Midbrain (tissue), 1 donor: Measurements from ENCODE around the gene MYL7.

Experiments used
- DNase-seq: peaks from one replicate; lab custom pipeline; 2025; lab: John Stamatoyannopoulos, UW

The MYL7 gene

DNA sequence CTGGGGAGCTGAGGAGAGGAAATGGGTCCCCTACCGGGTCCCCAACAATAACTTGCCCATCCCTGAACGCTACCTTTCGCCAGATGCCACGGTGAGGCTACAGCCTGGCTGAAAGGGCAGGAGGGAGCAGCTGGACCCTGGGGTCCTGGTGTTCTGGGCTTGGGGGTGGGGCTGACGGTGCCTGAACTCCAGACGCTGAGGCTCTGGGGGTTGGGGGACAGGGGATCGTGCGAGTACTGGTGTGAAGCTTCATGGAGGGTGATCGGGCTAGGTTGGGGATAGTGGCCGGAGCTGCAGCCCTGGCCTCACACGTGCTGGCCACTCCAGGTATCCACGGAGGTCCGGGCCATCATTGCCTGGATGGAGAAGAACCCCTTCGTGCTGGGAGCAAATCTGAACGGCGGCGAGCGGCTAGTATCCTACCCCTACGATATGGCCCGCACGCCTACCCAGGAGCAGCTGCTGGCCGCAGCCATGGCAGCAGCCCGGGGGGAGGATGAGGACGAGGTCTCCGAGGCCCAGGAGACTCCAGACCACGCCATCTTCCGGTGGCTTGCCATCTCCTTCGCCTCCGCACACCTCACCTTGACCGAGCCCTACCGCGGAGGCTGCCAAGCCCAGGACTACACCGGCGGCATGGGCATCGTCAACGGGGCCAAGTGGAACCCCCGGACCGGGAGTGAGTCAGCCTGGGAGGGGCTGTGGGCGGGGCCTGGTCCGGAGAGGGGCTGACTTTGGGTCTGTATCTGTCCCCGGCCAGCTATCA is 28.7 kb downstream of the MYL7 start:
- DNase-seq: no peak

DNA sequence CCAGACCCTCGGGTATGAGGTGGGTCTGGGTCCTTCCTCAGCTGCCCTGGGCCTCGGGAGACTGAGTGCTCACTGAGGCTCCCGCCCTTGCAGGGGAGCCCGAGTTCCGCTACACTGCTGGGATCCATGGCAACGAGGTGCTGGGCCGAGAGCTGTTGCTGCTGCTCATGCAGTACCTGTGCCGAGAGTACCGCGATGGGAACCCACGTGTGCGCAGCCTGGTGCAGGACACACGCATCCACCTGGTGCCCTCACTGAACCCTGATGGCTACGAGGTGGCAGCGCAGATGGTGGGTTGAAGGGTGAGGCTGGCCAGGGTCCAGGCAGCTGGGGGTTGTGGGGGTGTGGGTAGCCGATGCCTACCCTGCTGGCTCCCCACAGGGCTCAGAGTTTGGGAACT is 29.4 kb downstream of the MYL7 start:
- no peak for DNase-seq

DNA sequence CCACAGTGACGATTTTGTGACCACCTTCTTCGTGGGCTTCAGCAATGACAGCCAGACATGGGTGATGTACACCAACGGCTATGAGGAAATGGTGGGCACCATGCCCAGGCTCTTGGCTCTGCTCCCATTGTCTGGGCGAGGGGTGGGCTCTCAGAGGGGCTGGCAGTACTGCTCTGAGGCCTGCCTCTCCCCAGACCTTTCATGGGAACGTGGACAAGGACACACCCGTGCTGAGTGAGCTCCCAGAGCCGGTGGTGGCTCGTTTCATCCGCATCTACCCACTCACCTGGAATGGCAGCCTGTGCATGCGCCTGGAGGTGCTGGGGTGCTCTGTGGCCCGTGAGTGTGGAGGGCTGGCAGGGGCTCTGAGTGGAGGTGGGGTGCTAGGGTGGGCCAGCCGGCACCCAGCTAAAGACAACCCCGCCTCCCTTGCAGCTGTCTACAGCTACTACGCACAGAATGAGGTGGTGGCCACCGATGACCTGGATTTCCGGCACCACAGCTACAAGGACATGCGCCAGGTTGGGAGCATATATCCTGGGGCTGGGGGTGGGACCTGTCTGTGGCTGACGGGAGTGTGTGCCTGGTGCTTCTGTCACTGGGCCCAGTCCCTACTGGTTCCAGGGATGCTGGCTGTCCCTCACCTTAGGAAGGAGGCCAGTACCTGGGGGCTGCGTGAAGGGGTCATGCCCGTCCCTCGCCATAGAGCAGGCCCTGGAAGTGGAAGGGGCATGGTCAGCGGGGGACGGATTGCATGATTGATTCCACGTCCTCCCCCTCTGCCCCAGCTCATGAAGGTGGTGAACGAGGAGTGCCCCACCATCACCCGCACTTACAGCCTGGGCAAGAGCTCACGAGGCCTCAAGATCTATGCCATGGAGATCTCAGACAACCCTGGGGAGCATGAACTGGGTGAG is 30.2 kb downstream of the MYL7 start:
- no peak for DNase-seq

DNA sequence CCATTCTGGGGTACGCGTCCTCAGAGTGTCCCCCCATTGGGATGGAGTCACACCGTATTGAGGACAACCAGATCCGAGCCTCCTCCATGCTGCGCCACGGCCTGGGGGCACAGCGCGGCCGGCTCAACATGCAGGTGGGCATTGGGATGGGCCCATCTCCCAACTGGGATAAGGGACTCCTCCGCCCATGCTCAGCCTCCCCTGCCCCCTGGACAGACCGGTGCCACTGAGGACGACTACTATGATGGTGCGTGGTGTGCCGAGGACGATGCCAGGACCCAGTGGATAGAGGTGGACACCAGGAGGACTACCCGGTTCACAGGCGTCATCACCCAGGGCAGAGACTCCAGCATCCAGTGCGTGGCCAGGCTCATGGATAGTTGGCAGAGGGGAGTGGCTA is 31.1 kb downstream of the MYL7 start:
- DNase-seq: no peak

DNA sequence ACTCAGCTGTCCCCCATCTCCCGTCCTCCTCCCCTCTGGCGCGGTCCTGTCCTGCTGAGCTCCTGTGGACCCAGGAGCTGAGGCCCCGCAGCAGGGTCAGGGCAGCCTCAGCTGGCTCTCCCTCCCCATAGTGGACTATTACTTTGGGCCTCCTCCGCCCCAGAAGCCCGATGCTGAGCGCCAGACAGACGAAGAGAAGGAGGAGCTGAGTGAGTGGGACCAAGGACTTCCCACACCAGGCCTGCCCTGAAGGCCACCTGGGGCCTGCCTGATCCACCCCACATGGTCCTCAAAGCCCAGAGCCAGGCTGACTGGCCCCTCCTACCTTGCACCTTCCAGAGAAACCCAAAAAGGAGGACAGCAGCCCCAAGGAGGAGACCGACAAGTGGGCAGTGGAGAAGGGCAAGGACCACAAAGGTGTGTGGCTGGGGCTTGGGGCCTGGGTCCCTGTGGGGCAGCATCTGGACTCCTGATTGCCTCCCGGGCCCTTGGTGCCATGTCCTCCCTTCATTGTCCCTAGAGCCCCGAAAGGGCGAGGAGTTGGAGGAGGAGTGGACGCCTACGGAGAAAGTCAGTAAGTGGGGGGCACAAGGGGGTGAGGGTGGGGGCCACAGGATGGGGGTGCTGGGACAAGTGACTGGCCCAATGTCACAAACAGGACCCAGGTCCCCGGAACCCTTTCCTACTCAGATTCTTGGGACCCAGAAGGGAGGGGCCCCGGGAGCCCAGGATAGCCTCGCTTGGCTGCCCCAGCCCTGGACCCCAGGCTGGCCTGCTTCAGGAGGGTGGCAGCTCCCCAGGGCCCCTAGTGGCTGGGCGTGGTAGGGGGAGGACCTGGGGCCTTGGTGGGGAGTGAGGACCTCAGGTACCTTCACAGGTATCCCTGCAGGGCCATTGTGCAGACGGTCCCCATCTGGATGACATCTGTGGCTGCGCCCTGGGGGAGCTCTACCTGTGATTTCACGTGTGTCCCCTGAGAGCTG is 32.1 kb downstream of the MYL7 start:
- no peak for DNase-seq

DNA sequence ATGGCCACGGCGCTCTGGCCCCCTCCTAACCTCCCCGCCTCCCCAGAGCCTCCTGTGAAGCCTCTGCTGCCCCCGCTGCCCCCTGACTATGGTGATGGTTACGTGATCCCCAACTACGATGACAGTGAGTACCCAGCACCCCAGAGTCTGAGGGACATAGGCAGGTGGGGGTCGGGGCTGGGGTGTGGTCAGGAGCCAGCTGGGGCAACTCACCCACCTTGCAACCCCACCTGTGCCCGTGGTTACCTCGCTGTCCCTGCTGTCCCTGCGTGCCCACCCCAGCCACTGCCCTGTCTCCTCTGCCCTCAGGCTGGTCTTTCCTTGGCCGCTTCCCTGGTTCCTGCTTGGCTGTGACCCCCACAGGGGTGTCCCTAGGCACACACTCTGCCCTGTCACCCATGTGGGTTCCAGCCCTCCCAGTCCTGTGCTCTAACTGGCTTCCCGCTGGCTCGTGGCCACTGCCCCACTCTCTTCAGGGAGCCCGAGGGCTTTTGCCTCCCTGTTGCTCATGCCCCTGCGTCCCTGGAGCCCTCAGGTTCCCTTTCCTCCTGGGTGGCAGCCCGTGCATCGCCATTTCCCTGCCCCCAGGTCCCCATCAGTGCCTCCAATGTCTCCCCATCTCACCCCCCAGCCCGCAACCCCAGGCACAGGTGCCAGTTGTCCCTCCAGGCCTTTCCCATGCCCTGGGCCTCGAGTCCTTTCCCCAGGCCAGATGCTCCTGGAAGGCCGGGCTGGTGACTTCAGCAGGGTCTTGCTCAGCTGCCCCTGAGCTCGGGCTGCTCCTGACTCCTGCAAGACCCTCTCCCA is 33.0 kb downstream of the MYL7 start:
- no peak for DNase-seq

DNA sequence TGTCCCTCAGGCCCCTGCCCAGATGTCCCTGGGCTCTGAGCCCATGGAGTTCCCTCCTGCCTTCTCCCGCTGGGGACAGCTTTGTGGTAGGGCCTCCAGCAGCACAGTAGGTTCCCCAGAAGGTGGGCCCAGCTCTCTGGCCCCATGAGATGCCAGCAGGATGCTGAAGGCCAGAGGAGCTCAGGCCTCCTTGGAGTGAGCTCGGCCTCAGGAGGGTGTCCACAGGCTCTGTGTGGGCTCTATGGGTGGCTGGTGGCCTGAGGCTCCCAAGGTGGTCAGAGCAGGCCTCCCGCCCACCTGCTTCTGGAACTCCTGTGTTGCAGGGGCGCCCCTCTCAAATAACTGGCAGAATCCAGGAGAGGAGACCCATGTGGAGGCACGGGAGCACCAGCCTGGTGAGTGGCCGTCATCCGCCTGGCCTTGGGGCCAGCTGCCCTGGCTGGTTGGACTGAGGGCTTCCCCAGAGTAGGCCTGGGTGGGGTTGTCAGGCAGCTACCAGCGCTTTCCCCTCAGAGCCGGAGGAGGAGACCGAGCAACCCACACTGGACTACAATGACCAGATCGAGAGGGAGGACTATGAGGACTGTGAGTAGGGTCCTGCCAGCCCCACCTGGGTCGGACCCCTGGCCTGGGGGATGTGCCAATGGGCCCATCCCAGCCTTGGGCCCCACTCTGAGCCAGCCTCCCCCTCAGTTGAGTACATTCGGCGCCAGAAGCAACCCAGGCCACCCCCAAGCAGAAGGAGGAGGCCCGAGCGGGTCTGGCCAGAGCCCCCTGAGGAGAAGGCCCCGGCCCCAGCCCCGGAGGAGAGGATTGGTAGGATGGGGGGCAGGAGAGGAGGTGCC is 33.8 kb downstream of the MYL7 start:
- DNase-seq: no peak

DNA sequence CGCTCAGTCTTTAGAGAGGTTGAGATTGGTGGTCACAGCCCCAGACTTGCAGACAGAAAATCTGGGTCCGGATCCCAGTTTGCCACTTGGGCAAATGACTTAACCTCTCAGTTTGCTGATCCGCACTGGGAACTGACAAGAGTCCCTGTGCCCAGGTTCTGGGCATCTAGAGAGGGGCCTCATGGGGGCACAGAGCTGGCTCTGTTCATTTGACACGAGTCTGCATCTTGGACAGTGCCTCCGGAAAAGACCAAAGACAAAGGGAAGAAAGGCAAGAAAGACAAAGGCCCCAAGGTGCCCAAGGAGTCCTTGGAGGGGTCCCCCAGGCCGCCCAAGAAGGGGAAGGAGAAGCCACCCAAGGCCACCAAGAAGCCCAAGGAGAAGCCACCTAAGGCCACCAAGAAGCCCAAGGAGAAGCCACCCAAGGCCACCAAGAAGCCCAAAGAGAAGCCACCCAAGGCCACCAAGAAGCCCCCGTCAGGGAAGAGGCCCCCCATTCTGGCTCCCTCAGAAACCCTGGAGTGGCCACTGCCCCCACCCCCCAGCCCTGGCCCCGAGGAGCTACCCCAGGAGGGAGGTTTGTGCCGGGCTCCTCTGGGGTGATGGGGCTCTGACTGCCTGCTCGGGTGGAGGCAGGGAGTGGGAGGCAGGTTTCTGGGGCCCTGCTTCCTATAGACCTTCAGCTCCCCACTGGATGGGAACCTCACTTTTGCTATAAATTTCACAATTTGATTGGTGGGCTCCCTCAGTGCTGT is 34.6 kb downstream of the MYL7 start:
- no peak for DNase-seq

DNA sequence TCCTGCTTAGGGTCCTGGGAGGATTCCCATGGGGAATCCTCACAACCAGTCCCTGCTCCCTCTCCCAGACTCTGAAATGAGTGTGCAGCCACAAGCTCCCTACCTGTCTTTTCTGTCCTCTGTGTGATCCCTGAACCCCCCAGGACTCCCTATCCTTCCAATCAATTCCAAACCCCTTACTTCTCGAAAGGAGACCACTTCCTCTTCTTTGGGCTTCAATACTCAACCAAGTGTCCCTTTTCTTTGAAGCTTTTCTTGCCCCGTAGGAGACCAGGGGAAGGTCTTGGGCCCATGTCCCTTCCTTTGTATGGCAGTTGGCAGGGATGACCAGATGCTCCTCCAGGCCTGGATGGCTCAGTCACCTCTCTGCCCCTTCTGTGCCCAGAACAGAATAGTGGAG is 35.3 kb downstream of the MYL7 start:
- DNase-seq: no peak

DNA sequence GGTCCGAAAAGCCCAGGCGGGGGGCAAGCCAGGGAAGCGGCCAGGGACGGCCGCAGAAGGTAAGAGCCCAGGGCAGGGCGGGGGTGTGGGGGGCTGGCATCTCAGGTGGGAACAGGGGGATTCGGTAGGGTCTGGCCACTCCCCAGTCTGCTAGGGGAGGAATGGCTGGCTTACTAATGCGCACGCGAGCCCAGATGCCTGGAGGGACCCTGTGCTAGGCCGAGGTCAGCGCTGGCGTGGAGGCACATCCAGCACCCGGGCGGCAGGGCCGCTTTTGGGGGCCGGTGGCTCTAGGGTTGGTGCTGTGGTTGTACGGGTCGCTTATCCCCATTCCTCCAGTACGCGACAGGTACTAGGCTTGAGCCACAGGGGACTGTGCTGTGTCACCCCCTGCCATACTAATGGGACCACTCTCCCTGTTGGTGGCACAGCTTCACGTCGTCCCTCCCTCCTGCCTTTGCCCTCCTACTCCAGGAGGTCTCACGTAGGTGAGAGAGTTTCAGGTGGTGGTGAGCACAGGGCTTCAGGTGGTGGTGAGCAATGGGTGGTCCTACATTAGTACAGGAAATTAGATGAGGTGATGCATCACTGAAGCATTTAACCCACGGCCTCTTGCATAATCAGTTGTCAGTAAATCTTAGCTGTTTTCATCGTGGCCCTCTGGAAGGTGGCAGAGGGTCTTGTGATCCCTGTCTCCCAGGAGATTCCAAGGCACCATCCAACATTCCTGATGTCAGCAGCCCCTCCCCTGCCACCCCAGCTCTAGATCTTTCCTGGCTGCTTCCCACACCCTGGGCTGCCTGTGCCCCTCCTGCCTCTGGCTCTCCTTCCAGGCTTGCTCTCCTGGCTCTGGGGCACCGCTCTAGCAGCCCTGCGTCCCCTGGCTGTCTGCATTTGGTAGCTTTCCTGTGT is 36.0 kb downstream of the MYL7 start:
- peak; percentile 62 for DNase-seq

DNA sequence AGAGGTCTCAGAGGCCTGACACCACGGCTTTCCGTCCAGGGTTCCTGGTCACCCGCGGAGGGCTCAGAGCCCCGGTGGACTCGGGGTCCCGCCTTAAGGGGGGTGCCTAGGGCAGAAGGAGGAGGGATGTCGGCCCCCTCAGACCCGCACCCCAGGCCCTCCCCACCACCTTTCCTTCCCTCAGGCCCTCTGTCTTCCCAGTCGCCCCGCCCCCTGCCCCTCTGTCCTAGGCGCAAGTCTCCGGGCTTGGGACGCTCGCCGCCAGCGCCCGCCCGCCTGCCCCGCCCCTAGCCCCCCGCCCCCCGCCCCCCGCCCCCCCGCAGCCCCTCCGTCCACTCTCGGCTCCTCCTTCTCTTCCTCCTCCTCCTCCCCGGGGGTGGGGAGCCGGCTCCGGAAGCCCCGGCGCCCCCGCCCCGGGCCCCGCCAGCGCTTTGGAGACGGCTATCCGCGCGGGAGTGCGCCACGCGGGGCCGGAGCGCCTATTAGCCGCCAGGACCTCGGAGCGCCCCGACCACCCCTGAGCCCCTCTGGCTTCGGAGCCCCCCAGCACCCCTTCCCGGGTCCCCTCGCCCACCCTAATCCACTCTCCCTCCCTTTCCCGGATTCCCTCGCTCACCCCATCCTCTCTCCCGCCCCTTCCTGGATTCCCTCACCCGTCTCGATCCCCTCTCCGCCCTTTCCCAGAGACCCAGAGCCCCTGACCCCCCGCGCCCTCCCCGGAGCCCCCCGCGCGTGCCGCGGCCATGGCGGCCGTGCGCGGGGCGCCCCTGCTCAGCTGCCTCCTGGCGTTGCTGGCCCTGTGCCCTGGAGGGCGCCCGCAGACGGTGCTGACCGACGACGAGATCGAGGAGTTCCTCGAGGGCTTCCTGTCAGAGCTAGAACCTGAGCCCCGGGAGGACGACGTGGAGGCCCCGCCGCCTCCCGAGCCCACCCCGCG is 36.9 kb downstream of the MYL7 start, which contains the start of gene AEBP1:
Gene AEBP1, plus strand, starts transcription at position 423 of the 937 bp plus-strand sequence. Its CDS starts 321 bp downstream, at position 744.
- DNase-seq: no peak

DNA sequence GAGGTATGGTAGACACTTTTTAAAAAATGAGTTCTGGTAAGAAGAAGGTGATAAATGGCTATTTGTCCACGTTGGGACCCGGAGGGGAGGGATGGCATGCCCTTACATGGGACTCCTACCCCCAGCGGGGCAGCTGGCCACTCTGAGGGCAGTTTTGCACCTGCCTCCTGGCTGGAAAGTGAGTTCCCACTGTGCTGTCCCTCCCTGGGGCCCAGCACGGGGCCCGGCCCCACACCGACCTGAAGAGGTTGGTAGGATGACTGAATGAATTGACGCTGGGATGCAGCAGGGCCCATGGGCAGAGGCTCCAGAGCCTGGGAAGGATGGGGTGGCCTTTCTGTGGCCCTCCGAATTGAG is 37.6 kb downstream of the MYL7 start:
- DNase-seq: no peak

DNA sequence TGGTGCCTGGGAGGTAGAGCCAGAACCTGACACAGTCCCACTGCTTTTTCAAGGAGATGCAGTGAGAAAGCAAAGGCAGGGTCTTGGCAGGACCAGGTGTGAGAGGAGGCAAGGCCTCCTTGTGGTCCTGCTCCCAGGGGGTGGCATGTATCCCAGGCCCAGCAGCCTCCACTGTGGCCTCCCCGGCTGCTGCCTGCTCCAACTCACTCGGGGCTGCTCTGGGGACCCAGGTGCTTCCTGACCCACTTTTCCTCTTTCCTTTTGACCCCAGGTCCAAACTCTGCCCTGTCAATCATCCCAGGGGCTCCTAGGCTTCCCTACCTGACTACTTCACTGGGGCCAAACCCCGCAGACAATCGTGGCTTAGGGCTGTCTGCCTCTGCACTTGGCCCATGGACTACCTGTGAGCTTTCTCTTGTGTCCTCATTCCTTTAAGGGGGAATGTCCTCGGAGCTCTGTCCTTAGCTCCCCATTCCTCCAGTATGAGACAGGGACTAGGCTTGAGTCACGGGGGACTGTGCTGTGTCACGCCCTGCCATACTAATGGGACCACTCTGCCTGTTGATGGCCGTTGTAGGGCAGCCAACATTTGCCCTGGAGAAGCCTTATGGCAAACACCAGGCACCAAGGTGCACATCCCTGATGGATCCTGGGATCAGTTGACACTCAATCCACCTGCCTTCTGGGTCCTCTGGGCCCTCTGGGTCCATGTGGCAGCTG is 38.1 kb downstream of the MYL7 start:
- no peak for DNase-seq

DNA sequence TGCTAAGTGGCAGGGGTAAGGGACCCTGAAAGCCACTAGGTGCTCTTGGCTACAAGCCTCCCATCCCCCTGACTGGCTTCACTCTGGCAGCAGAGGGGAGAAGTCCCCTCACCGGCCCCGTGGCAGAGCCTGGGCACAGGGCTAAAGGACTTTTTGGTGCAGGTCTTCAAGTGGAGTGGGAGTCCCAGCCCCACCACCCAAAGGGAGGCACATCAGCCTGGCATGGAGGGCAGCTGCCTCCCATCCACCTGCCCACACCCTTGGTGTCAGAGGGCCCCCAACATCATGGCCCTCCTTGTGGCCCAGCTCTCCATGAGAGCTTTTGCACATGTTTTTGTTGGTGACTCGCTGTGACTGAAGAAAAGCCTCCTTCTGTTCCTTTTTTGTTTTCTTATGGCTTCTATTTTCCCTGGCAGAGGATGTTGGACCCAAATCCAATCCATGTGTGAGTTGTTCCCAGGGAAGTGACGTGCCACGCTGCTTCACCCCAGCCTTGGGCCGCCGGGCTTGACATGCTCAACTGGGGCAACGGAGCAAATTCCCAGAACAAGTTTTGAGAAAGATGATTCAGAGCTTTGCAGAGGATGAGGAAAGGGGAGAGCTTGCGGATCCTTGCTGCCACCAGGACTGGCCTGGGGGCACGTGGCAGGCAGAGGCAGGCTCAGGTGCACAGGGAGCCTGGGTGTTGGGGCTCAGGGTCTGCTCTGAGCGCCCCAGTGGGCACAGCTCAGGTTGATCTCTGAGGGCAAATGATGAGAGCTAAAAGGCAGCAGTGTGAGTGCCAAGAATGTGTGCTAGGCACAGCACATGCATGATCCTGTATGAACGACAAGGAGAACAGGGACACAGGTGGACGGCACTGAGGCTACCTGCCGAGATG is 38.9 kb downstream of the MYL7 start:
- DNase-seq: peak; percentile 19

DNA sequence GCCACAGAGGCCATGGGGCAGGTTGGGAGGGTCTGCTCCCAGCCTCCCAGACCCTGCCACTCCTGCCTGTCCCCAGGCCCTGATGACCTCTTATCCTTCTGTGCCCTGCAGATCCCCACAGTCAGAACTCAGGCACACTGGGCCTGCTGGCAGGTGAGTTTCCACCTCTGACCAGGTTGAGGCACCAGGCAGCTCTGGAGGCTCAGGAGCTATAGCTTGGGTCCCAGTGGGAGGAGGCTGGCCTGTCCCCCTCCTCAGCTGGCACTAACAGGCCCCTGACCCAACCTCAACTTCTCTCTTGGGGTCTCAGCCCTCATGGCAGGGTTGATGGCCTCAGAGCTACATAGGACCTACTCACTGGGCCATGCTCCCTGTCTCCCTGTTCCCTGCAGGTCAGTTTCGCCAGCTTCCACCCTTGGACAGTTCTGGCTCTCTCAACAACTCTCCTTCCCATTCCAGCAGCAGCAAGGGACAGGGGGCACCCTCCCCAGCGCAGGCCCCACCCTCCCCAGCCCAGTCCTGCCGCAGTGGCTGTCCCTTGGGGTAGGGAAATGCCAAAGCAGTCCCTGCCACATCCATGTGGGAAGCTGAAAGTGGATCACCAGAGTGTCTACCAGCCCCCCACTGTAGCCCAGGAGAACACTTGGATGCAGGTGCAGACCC is 39.7 kb downstream of the MYL7 start:
- no peak for DNase-seq
